NCI-H1930 (cell line): ENCODE measurements around the gene ST6GALNAC2.

ENCODE experiments used
- DNase-seq, 2 experiments: peaks; one replicate each; lab custom pipeline; 2025; lab: John Stamatoyannopoulos, UW

Gene ST6GALNAC2

GRCh38 chr17:76556765-76557367 is 28.8 kb downstream of the ST6GALNAC2 start:
- DNase-seq, result no peak

- DNase-seq, result no peak
Observed at GRCh38 chr17:76554131-76554530, 31.5 kb downstream of the ST6GALNAC2 start.

GRCh38 chr17:76553178-76553908 is 32.3 kb downstream of the ST6GALNAC2 start:
- DNase-seq, result no peak

- no peak for DNase-seq
Observed at GRCh38 chr17:76551685-76552084, 34.0 kb downstream of the ST6GALNAC2 start.

- no peak for DNase-seq
Observed at GRCh38 chr17:76550712-76551615, 34.7 kb downstream of the ST6GALNAC2 start.

- no peak for DNase-seq
Observed at GRCh38 chr17:76549539-76549938, 36.1 kb downstream of the ST6GALNAC2 start.

GRCh38 chr17:76549215-76549518 is 36.5 kb downstream of the ST6GALNAC2 start:
- DNase-seq, result no peak

GRCh38 chr17:76548378-76549214 is 37.1 kb downstream of the ST6GALNAC2 start:
- no peak for DNase-seq

- DNase-seq, result no peak
Observed at GRCh38 chr17:76547642-76548202, 37.9 kb downstream of the ST6GALNAC2 start.

GRCh38 chr17:76547183-76547641 is 38.4 kb downstream of the ST6GALNAC2 start:
- DNase-seq, result peak in 1 of 2 experiments; percentile 59

- DNase-seq, result no peak
Observed at GRCh38 chr17:76546556-76547182, 39.0 kb downstream of the ST6GALNAC2 start.

GRCh38 chr17:76545918-76546555 is 39.6 kb downstream of the ST6GALNAC2 start:
- DNase-seq, result no peak

GRCh38 chr17:76544546-76545365 is 40.9 kb downstream of the ST6GALNAC2 start:
- no peak for DNase-seq

- no peak for DNase-seq
Observed at GRCh38 chr17:76543826-76544545, 41.7 kb downstream of the ST6GALNAC2 start.

- DNase-seq, result no peak
Observed at GRCh38 chr17:76543482-76543825, 42.2 kb downstream of the ST6GALNAC2 start.

GRCh38 chr17:76542984-76543383 is 42.7 kb downstream of the ST6GALNAC2 start:
- no peak for DNase-seq

- no peak for DNase-seq
Observed at GRCh38 chr17:76542566-76542971, 43.1 kb downstream of the ST6GALNAC2 start.

- no peak for DNase-seq
Observed at GRCh38 chr17:76541739-76542454, 43.8 kb downstream of the ST6GALNAC2 start.
